GM08714 (cell line): ENCODE measurements around the gene GM2A.
"Not testable (repeated sequence)": the region's sequence is repeated elsewhere in the genome, so short reads cannot be mapped to it uniquely, and the experiment has no call there.

Experiments
- H3K4me3 ChIP-seq: fragments of 200-500 bp; sonication (Bioruptor generic); 2 replicates; pipeline ENCODE4 v1.5.1; 2014; ENCODE audit warnings: mild to moderate bottlenecking, low read length, inconsistent platforms
- ZNF274 ChIP-seq: IDR thresholded peaks from 2 replicates; pipeline ENCODE4 v1.6.1; 2012; ENCODE audit warnings: mild to moderate bottlenecking, low read depth, low read length

Gene GM2A

GRCh38 chr5:151283120-151283825, 30.3 kb downstream of the GM2A start:
- TF ChIP-seq ZNF274, result no peak
- no peak overlapping the region for H3K4me3 ChIP-seq

- no peak for TF ChIP-seq ZNF274
These were observed 31.5 kb downstream of the GM2A start for GRCh38 chr5:151284392-151284967.

GRCh38 chr5:151285683-151286082, 32.7 kb downstream of the GM2A start:
- H3K4me3 ChIP-seq, result no peak overlapping the region
- TF ChIP-seq ZNF274, result no peak

More at GRCh38 chr5:151284392-151284967, 31.5 kb downstream of the GM2A start:
- H3K4me3 ChIP-seq, result no peak overlapping the region

- TF ChIP-seq ZNF274, result no peak
- H3K4me3 ChIP-seq, result no peak overlapping the region
These were observed 33.3 kb downstream of the GM2A start for GRCh38 chr5:151286246-151286645.

- no peak overlapping the region for H3K4me3 ChIP-seq
- no peak for TF ChIP-seq ZNF274
These were observed 35.2 kb downstream of the GM2A start for GRCh38 chr5:151288180-151288579.

GRCh38 chr5:151293624-151294023, 40.6 kb downstream of the GM2A start:
- TF ChIP-seq ZNF274, result no peak
- H3K4me3 ChIP-seq, result no peak overlapping the region

GRCh38 chr5:151295138-151295537, 42.2 kb downstream of the GM2A start:
- TF ChIP-seq ZNF274, result no peak
- no peak overlapping the region for H3K4me3 ChIP-seq

- no peak overlapping the region for H3K4me3 ChIP-seq
- TF ChIP-seq ZNF274, result no peak
These were observed 42.9 kb downstream of the GM2A start for GRCh38 chr5:151295791-151296477.

- no peak for TF ChIP-seq ZNF274
- H3K4me3 ChIP-seq, result no peak overlapping the region
These were observed 43.5 kb downstream of the GM2A start for GRCh38 chr5:151296478-151296830.

GRCh38 chr5:151296974-151297373, 44.0 kb downstream of the GM2A start:
- no peak overlapping the region for H3K4me3 ChIP-seq
- no peak for TF ChIP-seq ZNF274

GRCh38 chr5:151298063-151298855, 45.3 kb downstream of the GM2A start:
- TF ChIP-seq ZNF274, result no peak
- H3K4me3 ChIP-seq, result no peak overlapping the region

- no peak within 1 kb of the TSS for H3K4me3 ChIP-seq
- no peak for TF ChIP-seq ZNF274
These were observed 50.7 kb downstream of the GM2A start, which contains the start of gene SLC36A3 for GRCh38 chr5:151303666-151304065. Gene SLC36A3 (minus strand): TSS chr5:151303766. CDS start chr5:151303354, 412 bp downstream.

GRCh38 chr5:151309266-151309665, 56.3 kb downstream of the GM2A start:
- H3K4me3 ChIP-seq, result not testable (repeated sequence)

GRCh38 chr5:151309821-151310220, 56.8 kb downstream of the GM2A start:
- H3K4me3 ChIP-seq, result not testable (repeated sequence)
